OCI-LY1 (cell line): ENCODE measurements around the gene KRT35.

Experiments
- H2AFZ ChIP-seq: fragments of 200-600 bp; sonication (generic), shearing (Covaris generic); 2 replicates; pipeline ENCODE4 v1.6.0; 2014; ENCODE audit warnings: antibody characterized with exemption, mild to moderate bottlenecking, low read length
- H3F3A ChIP-seq: fragments of 200-600 bp; sonication (generic), shearing (Covaris generic); 2 replicates; pipeline ENCODE4 v1.6.0; 2014; ENCODE audit warnings: mild to moderate bottlenecking, antibody characterized with exemption, low read length, moderate library complexity; ENCODE audit not compliant: insufficient read depth
- H3K27ac ChIP-seq: fragments of 200-600 bp; sonication (generic); 2 replicates; pipeline ENCODE4 v1.5.1; 2014; ENCODE audit warnings: low read length, mixed run types, mild to moderate bottlenecking, low read depth; ENCODE audit not compliant: poor library complexity, severe bottlenecking
- H3K27me3 ChIP-seq: fragments of 200-600 bp; sonication (generic); 2 replicates; pipeline ENCODE4 v1.6.0; 2014; ENCODE audit warnings: antibody characterized with exemption, mild to moderate bottlenecking, low read length, moderate library complexity; ENCODE audit not compliant: insufficient read depth
- H3K36me3 ChIP-seq: fragments of 200-600 bp; sonication (generic); 2 replicates; pipeline ENCODE4 v1.6.1; 2014; ENCODE audit warnings: mild to moderate bottlenecking, antibody characterized with exemption, low read length, moderate library complexity, mixed read lengths; ENCODE audit not compliant: insufficient read depth
- H3K4me1 ChIP-seq: fragments of 200-600 bp; sonication (generic); 2 replicates; pipeline ENCODE4 v1.5.1; 2014; ENCODE audit warnings: mild to moderate bottlenecking, low read length, moderate library complexity; ENCODE audit not compliant: insufficient read depth, severe bottlenecking
- H3K4me2 ChIP-seq: fragments of 200-600 bp; sonication (generic), shearing (Covaris generic); 2 replicates; pipeline ENCODE4 v1.6.1; 2014; ENCODE audit warnings: low read length
- H3K4me3 ChIP-seq: fragments of 200-600 bp; sonication (generic); 2 replicates; pipeline ENCODE4 v1.5.1; 2014; ENCODE audit warnings: low read length, low read depth, mild to moderate bottlenecking, mixed read lengths; ENCODE audit not compliant: poor library complexity, severe bottlenecking
- H3K79me2 ChIP-seq: fragments of 200-600 bp; shearing (Covaris generic); 2 replicates; pipeline ENCODE4 v1.6.1; 2016; ENCODE audit warnings: mixed run types, low read length, mixed read lengths; ENCODE audit not compliant: insufficient read depth
- H3K9ac ChIP-seq: fragments of 200-600 bp; sonication (generic), shearing (Covaris generic); 2 replicates; pipeline ENCODE4 v1.6.1; 2014; ENCODE audit warnings: mild to moderate bottlenecking, low read length, mixed read lengths
- H3K9me2 ChIP-seq: fragments of 200-600 bp; sonication (generic), shearing (Covaris generic); 2 replicates; pipeline ENCODE4 v1.6.1; 2014; ENCODE audit warnings: low read depth, mild to moderate bottlenecking, low read length, mixed read lengths
- H3K9me3 ChIP-seq: fragments of 200-600 bp; shearing (Covaris generic); 2 replicates; pipeline ENCODE4 v1.6.1; 2014; ENCODE audit warnings: low read length, mixed read lengths
- H4K20me1 ChIP-seq: fragments of 200-600 bp; sonication (generic), shearing (Covaris generic); 2 replicates; pipeline ENCODE4 v1.6.0; 2016; ENCODE audit warnings: mild to moderate bottlenecking, low read length; ENCODE audit not compliant: insufficient read depth
- CTCF ChIP-seq: fragments of 200-600 bp; sonication (generic), shearing (Covaris generic); IDR thresholded peaks from 2 replicates; pipeline ENCODE4 v1.5.1; 2017; ENCODE audit warnings: mild to moderate bottlenecking, antibody characterized with exemption, low read length, moderate library complexity, mixed read lengths
- EZH2 ChIP-seq: fragments of 200-600 bp; sonication (generic), shearing (Covaris generic); IDR thresholded peaks from 2 replicates; pipeline ENCODE4 v1.8.0; 2017; ENCODE audit warnings: borderline replicate concordance, mixed run types, mild to moderate bottlenecking, antibody characterized with exemption, low read length, moderate library complexity, mixed read lengths

The KRT35 gene

GRCh38 chr17:41464173-41464572 lies 16.8 kb downstream of the KRT35 start:
- Histone ChIP-seq H3K27ac (no peak overlapping the region), H3K9ac (no peak overlapping the region), H3K79me2 (no peaks in the 10 kb centered on the region), H3K27me3 (peaks cover 4% of the 10 kb centered on the region; the same call in 1 of the 2 replicates), H3K9me3 (no peaks in the 10 kb centered on the region), H3K4me3 (no peak overlapping the region), H4K20me1 (no peaks in the 10 kb centered on the region), H3K4me1 (no peaks in the 10 kb centered on the region), H3K4me2 (no peak overlapping the region), H3K36me3 (no peaks in the 10 kb centered on the region), H2AFZ (no peak overlapping the region), H3F3A (no peaks in the 10 kb centered on the region), H3K9me2 (no peaks in the 10 kb centered on the region)
- TF ChIP-seq CTCF, result no peak
- TF ChIP-seq EZH2, result no peak

GRCh38 chr17:41463746-41464145 lies 17.2 kb downstream of the KRT35 start:
- Histone ChIP-seq H3K36me3 (no peaks in the 10 kb centered on the region), H2AFZ (no peak overlapping the region), H3K9me3 (no peaks in the 10 kb centered on the region), H3K4me3 (no peak overlapping the region), H3K4me2 (no peak overlapping the region), H3K27ac (no peak overlapping the region), H3K27me3 (peaks cover 4% of the 10 kb centered on the region; the same call in 1 of the 2 replicates), H3F3A (no peaks in the 10 kb centered on the region), H3K9me2 (no peaks in the 10 kb centered on the region), H3K9ac (no peak overlapping the region), H3K79me2 (no peaks in the 10 kb centered on the region), H4K20me1 (no peaks in the 10 kb centered on the region), H3K4me1 (no peaks in the 10 kb centered on the region)
- no peak for TF ChIP-seq EZH2
- TF ChIP-seq CTCF, result no peak

GRCh38 chr17:41462705-41463104 lies 18.2 kb downstream of the KRT35 start:
- H3K9ac ChIP-seq, result no peak overlapping the region
- no peaks in the 10 kb centered on the region for H3K4me1 ChIP-seq
- no peak overlapping the region for H3K4me2 ChIP-seq
- no peaks in the 10 kb centered on the region for H3K9me2 ChIP-seq
- no peaks in the 10 kb centered on the region for H4K20me1 ChIP-seq
- no peaks in the 10 kb centered on the region for H3K36me3 ChIP-seq
- H3K27ac ChIP-seq, result no peak overlapping the region
- H2AFZ ChIP-seq, result no peak overlapping the region
- no peaks in the 10 kb centered on the region for H3F3A ChIP-seq
- H3K4me3 ChIP-seq, result no peak overlapping the region
- no peaks in the 10 kb centered on the region for H3K79me2 ChIP-seq
- H3K9me3 ChIP-seq, result no peaks in the 10 kb centered on the region
- TF ChIP-seq EZH2, result no peak
- H3K27me3 ChIP-seq, result peaks cover 4% of the 10 kb centered on the region; the same call in 1 of the 2 replicates

DNA sequence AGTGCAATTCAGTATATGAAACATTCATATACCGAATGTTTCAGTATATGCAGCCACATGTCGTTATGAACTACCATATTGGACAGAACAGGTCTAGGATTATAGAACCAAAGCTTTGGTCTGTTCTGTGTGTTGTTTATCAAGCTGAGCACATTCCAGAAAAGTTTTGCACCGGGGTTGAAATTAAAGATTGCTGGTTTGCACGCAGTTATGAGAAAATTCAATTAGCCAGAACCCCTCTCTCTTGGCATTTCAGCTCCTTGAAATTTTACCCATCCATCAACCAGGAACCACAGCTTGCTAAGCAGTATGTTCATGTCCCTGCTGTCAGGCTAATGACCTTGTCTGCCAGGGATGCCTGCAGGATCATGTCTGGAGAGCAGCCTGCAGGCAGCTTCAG lies 23.3 kb downstream of the KRT35 start:
- no peak overlapping the region for H2AFZ ChIP-seq
- no peak for TF ChIP-seq EZH2
- no peaks in the 10 kb centered on the region for H3F3A ChIP-seq
- no peaks in the 10 kb centered on the region for H3K79me2 ChIP-seq
- no peaks in the 10 kb centered on the region for H3K4me1 ChIP-seq
- no peaks in the 10 kb centered on the region for H3K36me3 ChIP-seq
- H3K4me2 ChIP-seq, result no peak overlapping the region
- H3K9me3 ChIP-seq, result no peaks in the 10 kb centered on the region
- no peak overlapping the region for H3K4me3 ChIP-seq
- no peaks in the 10 kb centered on the region for H4K20me1 ChIP-seq
- no peak overlapping the region for H3K27ac ChIP-seq
- no peak overlapping the region for H3K9ac ChIP-seq
- H3K9me2 ChIP-seq, result no peaks in the 10 kb centered on the region
- H3K27me3 ChIP-seq, result peaks cover 4% of the 10 kb centered on the region; the same call in 1 of the 2 replicates
